ENCODE results near the gene MLLT1.

Gene MLLT1

DNA sequence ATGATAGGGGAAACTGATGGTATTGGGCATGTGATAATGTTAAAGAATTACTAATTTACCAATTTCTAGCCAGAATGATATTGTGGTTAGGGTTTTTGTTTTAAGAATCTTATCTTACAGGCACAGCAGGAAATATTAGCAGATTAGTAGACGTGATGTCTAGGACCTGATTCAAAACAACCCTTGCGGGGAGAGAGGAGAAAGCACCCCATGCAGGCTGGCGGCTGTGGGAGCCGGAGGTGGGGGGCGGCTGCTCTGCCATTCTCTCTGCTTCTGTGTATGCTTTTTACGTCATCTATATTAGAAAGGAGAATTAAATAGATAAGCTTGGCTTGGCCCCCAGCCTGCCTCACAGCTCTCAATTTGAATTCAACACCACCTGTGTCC is 41.5 kb downstream of the MLLT1 start:
- Histone ChIP-seq H3K4me3 (ENCODE audit: low read depth in 1 of 2, low read length in 1 of 2) (no peak overlapping the region), H3K9me3 (no peaks in the 10 kb centered on the region), H3K27me3 (no peaks in the 10 kb centered on the region), H3K36me3 (no peaks in the 10 kb centered on the region), H3K27ac (peak overlapping the region; percentile 29), H3K4me1 (ENCODE audit: control insufficient read depth in 1 of 2, insufficient read depth in 1 of 2, low read depth in 1 of 2, low read length in 1 of 2) (peaks cover 23 to 32% of the 10 kb centered on the region in 2 experiments)
- TF ChIP-seq, protein P1, sequence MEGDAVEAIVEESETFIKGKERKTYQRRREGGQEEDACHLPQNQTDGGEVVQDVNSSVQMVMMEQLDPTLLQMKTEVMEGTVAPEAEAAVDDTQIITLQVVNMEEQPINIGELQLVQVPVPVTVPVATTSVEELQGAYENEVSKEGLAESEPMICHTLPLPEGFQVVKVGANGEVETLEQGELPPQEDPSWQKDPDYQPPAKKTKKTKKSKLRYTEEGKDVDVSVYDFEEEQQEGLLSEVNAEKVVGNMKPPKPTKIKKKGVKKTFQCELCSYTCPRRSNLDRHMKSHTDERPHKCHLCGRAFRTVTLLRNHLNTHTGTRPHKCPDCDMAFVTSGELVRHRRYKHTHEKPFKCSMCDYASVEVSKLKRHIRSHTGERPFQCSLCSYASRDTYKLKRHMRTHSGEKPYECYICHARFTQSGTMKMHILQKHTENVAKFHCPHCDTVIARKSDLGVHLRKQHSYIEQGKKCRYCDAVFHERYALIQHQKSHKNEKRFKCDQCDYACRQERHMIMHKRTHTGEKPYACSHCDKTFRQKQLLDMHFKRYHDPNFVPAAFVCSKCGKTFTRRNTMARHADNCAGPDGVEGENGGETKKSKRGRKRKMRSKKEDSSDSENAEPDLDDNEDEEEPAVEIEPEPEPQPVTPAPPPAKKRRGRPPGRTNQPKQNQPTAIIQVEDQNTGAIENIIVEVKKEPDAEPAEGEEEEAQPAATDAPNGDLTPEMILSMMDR (IDR thresholded peaks at IDR 0.05) = no peak

DNA sequence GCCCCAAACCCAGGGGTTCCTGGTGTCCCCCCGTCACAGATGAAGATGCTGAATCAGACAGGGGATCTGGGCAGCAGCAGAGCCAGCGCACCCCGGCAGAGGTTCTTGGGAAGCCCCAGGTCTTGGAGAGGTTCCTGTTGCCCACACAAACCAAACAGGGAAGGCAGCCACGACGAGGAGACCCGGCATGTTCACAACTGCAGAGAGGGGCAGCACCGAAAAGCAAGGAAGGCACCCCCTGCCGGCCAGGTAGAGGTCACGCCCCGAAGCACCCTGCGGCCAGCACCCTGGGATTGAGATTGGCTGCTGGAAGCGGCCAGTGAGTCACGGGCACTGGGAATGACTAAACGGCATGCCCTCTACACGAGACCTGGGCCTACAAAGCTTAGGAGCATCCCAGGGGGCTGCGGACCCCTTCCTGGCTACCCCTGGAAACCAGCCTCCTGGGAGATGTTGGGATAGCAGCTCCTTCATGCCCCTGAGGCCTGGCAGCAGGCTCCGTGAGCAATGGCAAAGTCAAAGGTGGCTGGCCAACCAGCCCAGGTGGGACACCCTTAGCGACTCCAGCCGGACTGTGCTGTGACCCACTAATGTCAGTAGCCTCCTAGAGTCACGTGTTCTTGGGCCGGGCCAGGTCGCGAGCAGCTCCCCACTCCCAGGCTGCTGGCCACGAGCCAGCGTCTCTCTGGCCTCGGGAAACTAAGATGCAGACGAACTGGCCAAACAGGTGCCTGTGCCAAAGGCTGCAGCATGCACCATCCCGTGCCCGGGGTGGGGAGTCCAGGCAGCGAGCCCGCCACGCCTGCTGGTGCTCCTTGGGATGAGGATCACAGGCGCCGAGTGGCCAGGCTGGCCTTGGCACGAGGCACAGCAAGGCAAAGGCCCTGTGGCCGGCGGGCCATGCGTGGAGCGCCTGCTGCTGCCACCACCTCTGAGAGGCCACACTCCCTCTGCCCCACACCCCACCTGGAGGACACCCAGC is 43.2 kb downstream of the MLLT1 start:
- Histone ChIP-seq H3K9me3 (no peaks in the 10 kb centered on the region), H3K4me1 (ENCODE audit: control insufficient read depth in 1 of 2, insufficient read depth in 1 of 2, low read depth in 1 of 2, low read length in 1 of 2) (peaks cover 35 to 41% of the 10 kb centered on the region in 2 experiments), H3K36me3 (no peaks in the 10 kb centered on the region), H3K4me3 (ENCODE audit: low read depth in 1 of 2, low read length in 1 of 2) (no peak overlapping the region), H3K27me3 (no peaks in the 10 kb centered on the region), H3K27ac (no peak overlapping the region)
- TF ChIP-seq, protein P1 (IDR thresholded peaks at IDR 0.05) = no peak

DNA sequence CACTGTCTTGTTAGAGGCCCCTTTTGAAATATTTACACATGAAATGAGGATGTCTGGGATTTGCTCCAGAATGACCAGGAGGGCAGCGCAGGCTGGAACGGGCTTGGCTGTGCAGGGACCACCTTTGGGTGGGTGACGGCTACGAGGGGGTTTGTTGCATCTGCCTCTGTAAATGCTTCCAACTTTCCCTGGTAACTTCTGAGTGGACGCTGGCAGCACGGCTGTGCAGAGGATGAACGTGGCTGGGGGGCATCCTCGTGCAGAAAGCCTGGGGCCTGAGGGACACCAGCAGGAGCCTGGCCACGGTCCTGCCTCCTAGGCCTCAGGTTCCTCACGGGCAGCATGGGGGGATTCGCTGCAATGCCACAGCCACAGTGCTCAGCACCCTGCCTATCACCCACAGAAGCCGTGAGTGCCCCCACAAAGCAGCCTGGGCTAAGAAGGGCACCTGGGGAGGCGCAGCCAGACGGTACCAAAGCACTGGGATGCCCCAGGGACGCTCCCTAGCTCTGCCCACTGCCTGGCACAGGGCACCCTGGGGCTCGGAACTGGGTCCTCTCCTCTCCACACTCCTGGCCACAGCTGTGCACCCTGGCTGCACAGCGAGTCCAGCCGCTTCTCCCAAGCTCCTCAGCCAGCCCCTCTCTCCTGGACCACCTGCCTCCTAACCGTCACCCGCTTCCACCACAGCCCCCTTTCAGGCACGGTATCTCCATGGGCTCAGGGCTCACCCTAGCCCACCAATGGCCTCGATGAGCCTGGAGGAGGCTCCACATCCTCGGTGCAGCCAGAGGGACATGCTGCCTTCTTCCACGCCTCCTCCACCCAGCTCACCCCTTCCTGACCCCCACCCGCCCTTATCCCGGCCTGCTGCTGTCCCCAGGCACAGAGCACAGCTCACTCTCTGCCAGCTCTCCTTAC is 44.5 kb downstream of the MLLT1 start:
- Histone ChIP-seq H3K4me1 (ENCODE audit: control insufficient read depth in 1 of 2, insufficient read depth in 1 of 2, low read depth in 1 of 2, low read length in 1 of 2) (peaks cover 35 to 41% of the 10 kb centered on the region in 2 experiments), H3K27me3 (no peaks in the 10 kb centered on the region), H3K36me3 (peaks cover 2% of the 10 kb centered on the region), H3K27ac (peak overlapping the region; percentile 62), H3K4me3 (ENCODE audit: low read depth in 1 of 2, low read length in 1 of 2) (no peak overlapping the region), H3K9me3 (no peaks in the 10 kb centered on the region)
- TF ChIP-seq, protein P1 (IDR thresholded peaks at IDR 0.05) = no peak

DNA sequence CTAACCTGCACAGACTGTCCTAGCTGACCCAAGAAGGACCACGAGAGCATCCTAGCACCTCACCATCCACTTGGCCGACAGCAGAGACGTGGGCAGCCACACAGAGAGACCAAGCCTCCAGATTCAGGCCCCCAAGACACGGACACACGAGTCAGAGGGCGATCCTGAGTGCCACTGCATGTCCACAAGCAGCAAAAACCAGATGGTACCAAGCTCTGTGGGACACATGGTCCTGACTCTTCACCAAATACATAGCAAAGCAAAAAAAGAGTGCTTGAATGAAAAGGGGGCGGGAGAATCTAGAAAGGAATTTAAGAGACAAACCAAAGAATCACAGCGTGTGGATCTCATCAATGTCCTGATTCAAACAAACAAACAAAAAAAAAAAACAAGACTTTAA is 45.2 kb downstream of the MLLT1 start:
- H3K27me3 ChIP-seq = no peaks in the 10 kb centered on the region
- TF ChIP-seq, protein P1 (IDR thresholded peaks at IDR 0.05) = no peak
- H3K9me3 ChIP-seq = no peaks in the 10 kb centered on the region
- peaks cover 35 to 41% of the 10 kb centered on the region in 2 experiments for H3K4me1 ChIP-seq (ENCODE audit: control insufficient read depth in 1 of 2, insufficient read depth in 1 of 2, low read depth in 1 of 2, low read length in 1 of 2)
- H3K4me3 ChIP-seq (ENCODE audit: low read depth in 1 of 2, low read length in 1 of 2) = peak overlapping the region; percentile 49 to 61
- peak overlapping the region; percentile 62 for H3K27ac ChIP-seq
- peaks cover 10% of the 10 kb centered on the region for H3K36me3 ChIP-seq

DNA sequence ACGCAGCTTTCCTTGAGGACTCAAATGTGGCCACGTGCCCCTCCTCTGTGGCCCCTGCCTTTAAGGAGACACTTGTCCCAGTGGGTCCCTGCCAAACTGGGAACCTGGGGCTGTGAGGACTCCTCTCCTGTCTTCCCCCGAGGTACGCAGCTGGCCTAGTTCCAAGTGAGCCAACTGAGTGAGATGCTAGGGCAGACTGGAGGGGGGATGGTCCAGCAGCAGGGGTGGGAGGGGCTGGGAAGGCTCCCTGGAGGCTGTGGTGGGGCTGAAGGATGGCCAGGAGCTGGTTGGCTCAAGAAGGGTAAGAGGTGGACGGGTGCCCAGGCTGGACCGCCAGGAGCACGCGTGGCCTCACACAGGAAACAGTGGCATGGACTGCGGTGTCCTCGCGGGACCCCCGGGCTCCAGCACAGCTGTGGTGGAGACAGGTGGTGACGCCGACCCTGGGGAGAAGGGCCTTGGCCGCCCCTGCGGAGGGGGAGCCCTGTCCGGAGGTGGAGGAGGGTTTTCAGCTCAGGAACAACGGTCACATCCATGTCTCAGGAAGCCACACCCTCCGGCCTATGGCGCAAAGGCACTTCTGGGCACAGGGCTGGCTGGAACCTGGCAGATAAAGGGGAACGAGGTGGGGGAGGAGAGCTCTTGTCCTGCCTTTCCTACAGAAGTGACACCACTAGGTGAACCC is 45.8 kb downstream of the MLLT1 start:
- H3K4me3 ChIP-seq (ENCODE audit: low read depth in 1 of 2, low read length in 1 of 2) = peak overlapping the region; percentile 49 to 61
- H3K36me3 ChIP-seq = peaks cover 15% of the 10 kb centered on the region
- peaks cover 35 to 41% of the 10 kb centered on the region in 2 experiments for H3K4me1 ChIP-seq (ENCODE audit: control insufficient read depth in 1 of 2, insufficient read depth in 1 of 2, low read depth in 1 of 2, low read length in 1 of 2)
- TF ChIP-seq, protein P1 (IDR thresholded peaks at IDR 0.05) = no peak
- H3K27ac ChIP-seq = peak overlapping the region; percentile 62
- H3K9me3 ChIP-seq = no peaks in the 10 kb centered on the region
- H3K27me3 ChIP-seq = no peaks in the 10 kb centered on the region
